Neural progenitor cell (in vitro differentiated cells): Measurements from ENCODE around the gene TADA2B. TPM values are rescaled to one million over a fixed set of nuclear protein-coding genes. Genes with fewer than 3 reads are reported as not detected.

Source experiments
- DNase-seq: peaks from one replicate; pipeline ENCODE4 v3.0.0-alpha.2; 2016; ENCODE audit warnings: low spot score
- H2AFZ ChIP-seq: fragments of 200-600 bp; sonication (generic); replicated peaks from 2 replicates; pipeline ENCODE4 v1.6.1; 2016; ENCODE audit warnings: antibody characterized with exemption
- H3F3A ChIP-seq: fragments of 200-600 bp; sonication (generic); 2 replicates; pipeline ENCODE4 v1.6.1; 2016; ENCODE audit warnings: antibody characterized with exemption, low read depth
- H3K27ac ChIP-seq: fragments of 200-600 bp; sonication (generic); 2 replicates; pipeline ENCODE4 v1.5.1; 2016; ENCODE audit warnings: mild to moderate bottlenecking
- H3K27me3 ChIP-seq: fragments of 200-600 bp; sonication (generic); 2 replicates; pipeline ENCODE4 v1.6.1; 2016; ENCODE audit warnings: mild to moderate bottlenecking, moderate library complexity
- H3K36me3 ChIP-seq: fragments of 200-600 bp; sonication (generic); 2 replicates; pipeline ENCODE4 v1.5.1; 2016
- H3K4me1 ChIP-seq: fragments of 200-600 bp; sonication (generic); 2 replicates; pipeline ENCODE4 v1.6.1; 2016; ENCODE audit warnings: mixed run types
- H3K4me2 ChIP-seq: fragments of 200-600 bp; sonication (generic); 2 replicates; pipeline ENCODE4 v1.6.1; 2016
- H3K4me3 ChIP-seq: fragments of 200-600 bp; sonication (generic); 2 replicates; pipeline ENCODE4 v1.5.1; 2016
- H3K79me2 ChIP-seq: fragments of 200-600 bp; sonication (generic); 2 replicates; pipeline ENCODE4 v1.6.1; 2016; ENCODE audit warnings: low read depth
- H3K9ac ChIP-seq: fragments of 200-600 bp; sonication (generic); 2 replicates; pipeline ENCODE4 v1.6.1; 2016
- H3K9me3 ChIP-seq: fragments of 200-600 bp; sonication (generic); 2 replicates; pipeline ENCODE4 v1.5.1; 2016; ENCODE audit warnings: low read depth
- H4K20me1 ChIP-seq: fragments of 200-600 bp; sonication (generic); 2 replicates; pipeline ENCODE4 v1.6.1; 2016; ENCODE audit warnings: low read depth
- H3K27ac Mint-ChIP-seq: 3 replicates; pipeline ENCODE4 v1.8.0; 2021; ENCODE audit warnings: mixed read lengths
- H3K27me3 Mint-ChIP-seq: 2 replicates; pipeline ENCODE4 v1.8.0; 2022; ENCODE audit warnings: low read depth, mild to moderate bottlenecking, inconsistent platforms, moderate library complexity, mixed read lengths; ENCODE audit not compliant: insufficient read depth
- H3K36me3 Mint-ChIP-seq: 3 replicates; pipeline ENCODE4 v1.8.0; 2021; ENCODE audit warnings: mixed read lengths
- H3K4me1 Mint-ChIP-seq: 3 replicates; pipeline ENCODE4 v1.8.0; 2021; ENCODE audit warnings: mixed read lengths
- H3K4me3 Mint-ChIP-seq: 3 replicates; pipeline ENCODE4 v1.8.0; 2021; ENCODE audit warnings: mild to moderate bottlenecking, moderate library complexity, mixed read lengths
- H3K9me3 Mint-ChIP-seq: 3 replicates; pipeline ENCODE4 v1.8.0; 2020; ENCODE audit warnings: mixed read lengths
- CTCF ChIP-seq: fragments of 200-600 bp; sonication (generic); IDR thresholded peaks from 2 replicates; pipeline ENCODE4 v1.5.1; 2017; ENCODE audit warnings: antibody characterized with exemption, mild to moderate bottlenecking
- EZH2 ChIP-seq: fragments of 200-600 bp; sonication (generic); IDR thresholded peaks from 2 replicates; pipeline ENCODE4 v1.6.1; 2017; ENCODE audit warnings: antibody characterized with exemption, mild to moderate bottlenecking, moderate library complexity
- EZH2phosphoT487 ChIP-seq: fragments of 200-600 bp; sonication (generic); IDR thresholded peaks from 2 replicates; pipeline ENCODE4 v1.6.1; 2017; ENCODE audit warnings: antibody characterized with exemption
- total RNA-seq: library from RNA; depleted of rRNA; stranded (reverse); fragments of >200 nt; gene quantifications from 2 replicates; pipeline ENCODE4 v1.2.3, GENCODE V29; 2015; ENCODE audit warnings: low replicate concordance

TADA2B gene
- total RNA-seq, 1 donor from 2014 or later: 12.6 TPM

GRCh38 chr4:7087036-7087435 lies 43.9 kb downstream of the TADA2B start:
- H3K79me2 ChIP-seq: no peaks in the 10 kb centered on the region
- Mint-ChIP-seq H3K27me3 (peaks cover 11% of the 10 kb centered on the region), H3K36me3 (no peaks in the 10 kb centered on the region)

GRCh38 chr4:7089213-7089986 lies 46.2 kb downstream of the TADA2B start:
- H3F3A ChIP-seq: no peaks in the 10 kb centered on the region
- no peak overlapping the region for H3K4me2 ChIP-seq
- H2AFZ ChIP-seq: no peak overlapping the region
- no peaks in the 10 kb centered on the region for H3K36me3 ChIP-seq
- H4K20me1 ChIP-seq: no peaks in the 10 kb centered on the region
- Mint-ChIP-seq H3K4me1 (peaks cover 23% of the 10 kb centered on the region), H3K9me3 (peaks cover 8% of the 10 kb centered on the region), H3K4me3 (no peak overlapping the region), H3K27ac (peak overlapping the region; percentile 7), H3K27me3 (peaks cover 9% of the 10 kb centered on the region), H3K36me3 (no peaks in the 10 kb centered on the region)
- peaks cover 4% of the 10 kb centered on the region for H3K9me3 ChIP-seq
- no peak overlapping the region for H3K9ac ChIP-seq
- no peak for TF ChIP-seq CTCF
- no peak for TF ChIP-seq EZH2
- no peak for DNase-seq
- H3K4me1 ChIP-seq: no peaks in the 10 kb centered on the region
- peaks cover 81% of the 10 kb centered on the region for H3K27me3 ChIP-seq
- H3K79me2 ChIP-seq: no peaks in the 10 kb centered on the region
- no peak overlapping the region for H3K27ac ChIP-seq
- no peak overlapping the region for H3K4me3 ChIP-seq

More at GRCh38 chr4:7087036-7087435, 43.9 kb downstream of the TADA2B start:
- no peaks in the 10 kb centered on the region for H4K20me1 ChIP-seq
- H3K27ac ChIP-seq: no peak overlapping the region
- no peak for DNase-seq
- no peak overlapping the region for H3K4me2 ChIP-seq
- Mint-ChIP-seq H3K4me1 (peaks cover 23% of the 10 kb centered on the region), H3K27ac (no peak overlapping the region), H3K4me3 (no peak overlapping the region), H3K9me3 (peaks cover 8% of the 10 kb centered on the region)
- TF ChIP-seq EZH2: no peak
- no peak for TF ChIP-seq CTCF
- TF ChIP-seq EZH2phosphoT487: no peak
- H3K9me3 ChIP-seq: peaks cover 4% of the 10 kb centered on the region
- H3F3A ChIP-seq: no peaks in the 10 kb centered on the region
- peaks cover 70% of the 10 kb centered on the region for H3K27me3 ChIP-seq
- no peak overlapping the region for H2AFZ ChIP-seq
- H3K4me3 ChIP-seq: no peak overlapping the region
- no peak overlapping the region for H3K9ac ChIP-seq
- H3K4me1 ChIP-seq: no peaks in the 10 kb centered on the region
- no peaks in the 10 kb centered on the region for H3K36me3 ChIP-seq

GRCh38 chr4:7092026-7092425 lies 48.9 kb downstream of the TADA2B start:
- no peak overlapping the region for H3K4me2 ChIP-seq
- H3K27me3 ChIP-seq: peaks cover 92% of the 10 kb centered on the region
- H3K27ac Mint-ChIP-seq: no peak overlapping the region
- H3K9ac ChIP-seq: no peak overlapping the region
- H3K4me3 ChIP-seq: no peak overlapping the region
- H2AFZ ChIP-seq: no peak overlapping the region
- H3K27ac ChIP-seq: no peak overlapping the region
- H3K36me3 ChIP-seq: no peaks in the 10 kb centered on the region
- H3K27me3 Mint-ChIP-seq: peaks cover 12% of the 10 kb centered on the region
- no peaks in the 10 kb centered on the region for H3K4me1 ChIP-seq
- peaks cover 2% of the 10 kb centered on the region for H3K9me3 ChIP-seq
- H3K4me1 Mint-ChIP-seq: peaks cover 23% of the 10 kb centered on the region
- H3K79me2 ChIP-seq: no peaks in the 10 kb centered on the region
- H4K20me1 ChIP-seq: no peaks in the 10 kb centered on the region
- no peak for TF ChIP-seq EZH2
- no peak for TF ChIP-seq EZH2phosphoT487
- TF ChIP-seq CTCF: no peak
- no peaks in the 10 kb centered on the region for H3F3A ChIP-seq
- no peak for DNase-seq
- peaks cover 2% of the 10 kb centered on the region for H3K9me3 Mint-ChIP-seq
- H3K4me3 Mint-ChIP-seq: no peak overlapping the region
- no peaks in the 10 kb centered on the region for H3K36me3 Mint-ChIP-seq
